Thyroid gland (tissue), 4 donors: Measurements from ENCODE around the gene AGAP9.
"Not testable (repeated sequence)": the region's sequence is repeated elsewhere in the genome, so short reads cannot be mapped to it uniquely, and the experiment has no call there.

Experiments
- POLR2A ChIP-seq, 2 donors: fragments of 450-650 bp; IDR thresholded peaks; one replicate each; pipeline ENCODE4 v1.6.1; 2017; ENCODE audit warnings: antibody characterized with exemption in 2 of 2, mild to moderate bottlenecking in 2 of 2, moderate library complexity in 1 of 2
- TF ChIP-seq, protein P1 (sequence below), 6 experiments: fragments of 200-600 bp in 3 of 6; fragments of 450-650 bp in 3 of 6; sonication (generic) in 3 of 6; IDR thresholded peaks; one replicate each; pipeline ENCODE4 v1.5.1; 2016 to 2019; ENCODE audit warnings: antibody characterized with exemption in 6 of 6, mild to moderate bottlenecking in 2 of 6, inconsistent platforms in 1 of 6, moderate library complexity in 1 of 6

DNA sequence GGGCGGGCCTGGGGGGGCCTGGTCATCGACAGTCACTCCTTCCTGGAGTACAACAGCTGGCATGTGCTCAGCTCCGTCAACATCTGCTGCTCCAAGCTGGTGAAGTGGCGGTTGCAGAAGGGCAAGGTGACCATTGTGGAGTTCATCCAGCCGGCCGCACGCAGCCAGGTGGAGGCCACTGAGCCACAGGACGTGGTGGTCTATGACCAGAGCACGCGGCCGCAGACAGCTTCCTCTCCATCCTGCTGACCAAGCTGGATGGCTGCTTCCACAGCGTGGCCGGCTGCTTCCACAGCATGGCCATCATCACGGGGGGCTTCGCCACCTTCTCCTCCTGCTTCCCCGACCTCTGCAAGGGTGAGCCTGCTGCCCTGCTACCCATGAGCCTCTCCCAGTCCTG, 40.9 kb upstream of the AGAP9 start:
- TF ChIP-seq, protein P1, sequence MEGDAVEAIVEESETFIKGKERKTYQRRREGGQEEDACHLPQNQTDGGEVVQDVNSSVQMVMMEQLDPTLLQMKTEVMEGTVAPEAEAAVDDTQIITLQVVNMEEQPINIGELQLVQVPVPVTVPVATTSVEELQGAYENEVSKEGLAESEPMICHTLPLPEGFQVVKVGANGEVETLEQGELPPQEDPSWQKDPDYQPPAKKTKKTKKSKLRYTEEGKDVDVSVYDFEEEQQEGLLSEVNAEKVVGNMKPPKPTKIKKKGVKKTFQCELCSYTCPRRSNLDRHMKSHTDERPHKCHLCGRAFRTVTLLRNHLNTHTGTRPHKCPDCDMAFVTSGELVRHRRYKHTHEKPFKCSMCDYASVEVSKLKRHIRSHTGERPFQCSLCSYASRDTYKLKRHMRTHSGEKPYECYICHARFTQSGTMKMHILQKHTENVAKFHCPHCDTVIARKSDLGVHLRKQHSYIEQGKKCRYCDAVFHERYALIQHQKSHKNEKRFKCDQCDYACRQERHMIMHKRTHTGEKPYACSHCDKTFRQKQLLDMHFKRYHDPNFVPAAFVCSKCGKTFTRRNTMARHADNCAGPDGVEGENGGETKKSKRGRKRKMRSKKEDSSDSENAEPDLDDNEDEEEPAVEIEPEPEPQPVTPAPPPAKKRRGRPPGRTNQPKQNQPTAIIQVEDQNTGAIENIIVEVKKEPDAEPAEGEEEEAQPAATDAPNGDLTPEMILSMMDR (IDR thresholded peaks at IDR 0.05), result not testable (repeated sequence)
- TF ChIP-seq POLR2A (IDR thresholded peaks at IDR 0.05), result not testable (repeated sequence)
